ENCODE results near the gene TSSK2.
A peak's percentile ranks its signal among the peaks of the same experiment; 100 is the strongest.

The TSSK2 gene

GRCh38 chr22:19175602-19176174, 44.6 kb downstream of the TSSK2 start:
- TF ChIP-seq FOXP2 (optimal IDR thresholded peaks at IDR 0.05; ENCODE audit: borderline replicate concordance, extremely low read depth, extremely low read length, insufficient read depth) (no peak), SIN3A (IDR thresholded peaks at IDR 0.05; ENCODE audit: borderline replicate concordance, insufficient read depth, low read length) (no peak)

DNA sequence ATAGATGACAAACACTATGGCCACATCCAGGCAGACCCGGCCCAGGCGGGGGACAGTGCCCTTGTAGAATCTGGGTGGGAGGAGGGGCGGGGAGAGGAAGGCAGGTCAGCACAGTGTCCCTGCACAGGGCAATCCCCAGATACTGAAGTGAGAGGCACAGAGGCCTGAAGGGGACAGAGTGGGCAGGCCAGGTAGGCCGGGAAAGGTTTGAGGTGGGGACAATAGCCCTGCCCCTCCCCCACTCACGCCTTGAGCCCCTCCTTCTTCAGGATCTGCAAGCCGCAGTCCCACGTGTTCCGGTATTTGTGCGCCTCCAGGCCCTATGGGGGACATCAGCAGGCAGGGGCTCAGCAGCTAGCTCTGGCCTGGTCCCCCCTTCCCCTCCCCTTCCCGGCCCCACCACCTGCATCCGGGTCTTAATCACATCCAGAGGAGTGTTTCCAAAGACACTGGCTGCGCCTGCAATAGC, 45.1 kb downstream of the TSSK2 start:
- TF ChIP-seq SIN3A (IDR thresholded peaks at IDR 0.05; ENCODE audit: borderline replicate concordance, insufficient read depth, low read length) (no peak), REST (IDR thresholded peaks at IDR 0.05; ENCODE audit: insufficient read depth in 1 of 2, low read depth in 2 of 2, low read length in 2 of 2) (no peak), POLR2AphosphoS5 (IDR thresholded peaks at IDR 0.05; ENCODE audit: low read depth, low read length) (no peak), FOXP2 (optimal IDR thresholded peaks at IDR 0.05; ENCODE audit: borderline replicate concordance, extremely low read depth, extremely low read length, insufficient read depth) (no peak), TAF1 (IDR thresholded peaks at IDR 0.05; ENCODE audit: borderline replicate concordance, insufficient read depth, low read length) (no peak)

DNA sequence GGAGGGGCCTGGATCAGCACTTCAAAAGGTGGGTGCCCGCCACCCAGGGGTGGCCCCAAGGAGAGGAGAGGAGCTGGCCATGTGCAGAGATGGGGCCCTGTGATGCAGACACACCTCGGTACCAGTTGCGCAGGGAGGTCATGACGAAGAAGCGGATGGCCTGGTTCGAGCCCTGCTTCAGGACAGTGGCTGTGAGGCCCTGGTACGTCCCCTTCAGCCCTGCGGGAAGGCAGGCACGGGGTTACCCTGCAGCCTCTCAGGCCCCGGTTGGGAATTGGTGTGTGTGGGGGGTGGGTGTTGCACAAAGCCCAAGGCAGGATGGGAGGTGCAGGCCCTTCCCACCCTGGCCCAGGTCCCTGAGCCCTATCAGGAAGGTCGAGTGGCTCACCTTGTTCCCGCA, 45.6 kb downstream of the TSSK2 start:
- TF ChIP-seq TAF1 (IDR thresholded peaks at IDR 0.05; ENCODE audit: borderline replicate concordance, insufficient read depth, low read length) (no peak), SIN3A (IDR thresholded peaks at IDR 0.05; ENCODE audit: borderline replicate concordance, insufficient read depth, low read length) (no peak), POLR2AphosphoS5 (IDR thresholded peaks at IDR 0.05; ENCODE audit: low read depth, low read length) (no peak), REST (IDR thresholded peaks at IDR 0.05; ENCODE audit: insufficient read depth in 1 of 2, low read depth in 2 of 2, low read length in 2 of 2) (no peak), FOXP2 (optimal IDR thresholded peaks at IDR 0.05; ENCODE audit: borderline replicate concordance, extremely low read depth, extremely low read length, insufficient read depth) (no peak)

- TF ChIP-seq REST (IDR thresholded peaks at IDR 0.05; ENCODE audit: insufficient read depth in 1 of 2, low read depth in 2 of 2, low read length in 2 of 2) = no peak
- no peak for TF ChIP-seq TAF1 (IDR thresholded peaks at IDR 0.05; ENCODE audit: borderline replicate concordance, insufficient read depth, low read length)
- no peak for TF ChIP-seq SIN3A (IDR thresholded peaks at IDR 0.05; ENCODE audit: borderline replicate concordance, insufficient read depth, low read length)
- TF ChIP-seq POLR2AphosphoS5 (IDR thresholded peaks at IDR 0.05; ENCODE audit: low read depth, low read length) = no peak
- no peak for TF ChIP-seq FOXP2 (optimal IDR thresholded peaks at IDR 0.05; ENCODE audit: borderline replicate concordance, extremely low read depth, extremely low read length, insufficient read depth)
These were observed 46.3 kb downstream of the TSSK2 start for GRCh38 chr22:19177164-19178064.

GRCh38 chr22:19178065-19178656, 47.1 kb downstream of the TSSK2 start:
- TF ChIP-seq SIN3A (IDR thresholded peaks at IDR 0.05; ENCODE audit: borderline replicate concordance, insufficient read depth, low read length) = no peak
- TF ChIP-seq POLR2AphosphoS5 (IDR thresholded peaks at IDR 0.05; ENCODE audit: low read depth, low read length) = no peak
- TF ChIP-seq FOXP2 (optimal IDR thresholded peaks at IDR 0.05; ENCODE audit: borderline replicate concordance, extremely low read depth, extremely low read length, insufficient read depth) = peak; percentile 25
